HepG2 (cell line): ENCODE measurements around the gene GFOD1. TPM values are rescaled to one million over a fixed set of nuclear protein-coding genes. Genes with fewer than 3 reads are reported as not detected.

Experiments used
- ATAC-seq: fragments of 200-7000 bp; cut with Tn5 transposase; 3 replicates; pipeline ENCODE4 v1.9.1; 2020; ENCODE audit warnings: mild to moderate bottlenecking, moderate library complexity
- BruUV-seq: library from RNA; stranded (reverse); fragments of 400-500 nt; replicated peaks from 2 replicates; lab custom pipeline; 2021; lab: Mats Ljungman, UMichigan
- CTCF ChIA-PET: fragments of 300-600 bp; formaldehyde crosslinking; extraction: SDS; loops from one replicate; lab custom pipeline; 2021; ENCODE audit warnings: low total read pairs, inconsistent platforms, low intra/inter-chr PET ratio; lab: Yijun Ruan, JAX
- POLR2A ChIA-PET: fragments of 350-600 bp; sonication (Branson Sonifier 250); formaldehyde crosslinking; loops from one replicate; lab custom pipeline; 2020; ENCODE audit warnings: antibody characterized with exemption, inconsistent platforms; lab: Yijun Ruan, JAX
- DNase-seq: peaks from one replicate; pipeline ENCODE4 v3.0.0-alpha.2; 2015; ENCODE audit warnings: low spot score
- FAIRE-seq: peaks from 3 replicates; lab custom pipeline; 2011; peaks lifted over from hg19 to GRCh38; lab: Jason Lieb, UNC
- H2AFZ ChIP-seq: one replicate; pipeline ENCODE4 v1.6.1; 2011; ENCODE audit warnings: low read length, inconsistent platforms
- H3K27ac ChIP-seq: fragments of 300-600 bp; 3 replicates; pipeline ENCODE4 v1.8.0; 2011; ENCODE audit warnings: mixed run types, mild to moderate bottlenecking, mixed read lengths, low read length, inconsistent platforms; ENCODE audit not compliant: insufficient read depth; ENCODE audit errors: extremely low read length
- H3K27me3 ChIP-seq, 2 experiments: fragments of 200-600 bp in 1 of 2; 2 replicates in 1 of 2; 3 replicates in 1 of 2; pipeline versions ENCODE4 v1.6.0 to v1.8.0; 2011; ENCODE audit warnings: low read length in 2 of 2, mild to moderate bottlenecking in 2 of 2, moderate library complexity in 2 of 2, inconsistent platforms in 1 of 2; ENCODE audit not compliant: insufficient read depth in 2 of 2, control insufficient read depth in 1 of 2
- H3K36me3 ChIP-seq, 2 experiments: fragments of 200-600 bp in 1 of 2; replicated peaks in 1 of 2; 2 replicates in 1 of 2; 3 replicates in 1 of 2; pipeline versions ENCODE4 v1.5.1 to v1.8.0; 2011; ENCODE audit warnings: low read length in 2 of 2, inconsistent platforms in 1 of 2; ENCODE audit not compliant: insufficient read depth in 2 of 2, control insufficient read depth in 1 of 2
- H3K4me1 ChIP-seq: 2 replicates; pipeline ENCODE4 v1.5.1; 2012; ENCODE audit warnings: low read length, inconsistent platforms; ENCODE audit not compliant: insufficient read depth
- H3K4me2 ChIP-seq: 2 replicates; pipeline ENCODE4 v1.6.0; 2011; ENCODE audit warnings: low read depth, low read length, inconsistent platforms
- H3K4me3 ChIP-seq, 3 experiments: fragments of 200-600 bp in 1 of 3; sonication (generic), shearing (Covaris generic) in 1 of 3; replicated peaks in 1 of 3; 2 replicates each; pipeline ENCODE4 v1.5.1; 2011 to 2016; ENCODE audit warnings: low read length in 3 of 3, inconsistent platforms in 2 of 3, low read depth in 2 of 3, mild to moderate bottlenecking in 2 of 3, control low read depth in 1 of 3, mixed read lengths in 1 of 3; ENCODE audit not compliant: insufficient read depth in 1 of 3
- H3K79me2 ChIP-seq: one replicate; pipeline ENCODE4 v1.6.1; 2011; ENCODE audit warnings: low read length, inconsistent platforms; ENCODE audit not compliant: insufficient read depth
- H3K9ac ChIP-seq: 2 replicates; pipeline ENCODE4 v1.6.0; 2011; ENCODE audit warnings: mild to moderate bottlenecking, low read depth, low read length, inconsistent platforms; ENCODE audit not compliant: insufficient read depth
- H3K9me3 ChIP-seq: 2 replicates; pipeline ENCODE4 v1.5.1; 2012; ENCODE audit warnings: mild to moderate bottlenecking, low read length
- H4K20me1 ChIP-seq: 2 replicates; pipeline ENCODE4 v1.6.0; 2011; ENCODE audit warnings: inconsistent platforms, mild to moderate bottlenecking, low read length, moderate library complexity; ENCODE audit not compliant: insufficient read depth
- CBX2 ChIP-seq, 2 experiments: fragments of 200-600 bp in 1 of 2; sonication (generic); formaldehyde crosslinking in 1 of 2; IDR thresholded peaks; 2 replicates each; pipeline versions ENCODE4 v1.7.0 to v1.8.1; 2018 to 2022; ENCODE audit warnings: low read depth in 2 of 2, low read length in 1 of 2, mild to moderate bottlenecking in 1 of 2, missing genetic modification reagents in 1 of 2
- CCDC6 ChIP-seq: sonication (generic); formaldehyde crosslinking; IDR thresholded peaks from 2 replicates; pipeline ENCODE4 v1.8.1; 2022; ENCODE audit warnings: mild to moderate bottlenecking, missing genetic modification reagents, moderate library complexity
- CHD4 ChIP-seq: fragments of 200-600 bp; sonication (generic); IDR thresholded peaks from 2 replicates; pipeline ENCODE4 v1.7.0; 2017; ENCODE audit warnings: mild to moderate bottlenecking, low read length, borderline replicate concordance
- KLF11 ChIP-seq: IDR thresholded peaks from 2 replicates; pipeline ENCODE4 v1.6.1; 2016; ENCODE audit warnings: missing compliant biosample characterization
- MIER3 ChIP-seq: IDR thresholded peaks from 2 replicates; pipeline ENCODE4 v1.6.1; 2016; ENCODE audit warnings: missing compliant biosample characterization, borderline replicate concordance
- ONECUT2 ChIP-seq: sonication (generic); formaldehyde crosslinking; IDR thresholded peaks from 2 replicates; pipeline ENCODE4 v1.4.0; 2020; ENCODE audit warnings: missing genetic modification reagents
- PHF8 ChIP-seq: sonication (generic); formaldehyde crosslinking; IDR thresholded peaks from 2 replicates; pipeline ENCODE4 v1.5.0; 2020; ENCODE audit warnings: missing genetic modification reagents
- PITX1 ChIP-seq: sonication (generic); formaldehyde crosslinking; IDR thresholded peaks from 2 replicates; pipeline ENCODE4 v1.5.1; 2020; ENCODE audit warnings: mild to moderate bottlenecking, missing genetic modification reagents
- RBM39 ChIP-seq: fragments of 200-400 bp; formaldehyde crosslinking; IDR thresholded peaks from one replicate; pipeline ENCODE4 v1.6.1; 2018; ENCODE audit warnings: antibody characterized with exemption, mild to moderate bottlenecking, low read depth, low read length; ENCODE audit not compliant: poor library complexity, severe bottlenecking
- RFX5 ChIP-seq: IDR thresholded peaks from 2 replicates; pipeline ENCODE4 v1.6.1; 2011; ENCODE audit warnings: low read depth, low read length, improper control_type of control experiment
- SMAD3 ChIP-seq: sonication (generic); formaldehyde crosslinking; IDR thresholded peaks from 2 replicates; pipeline ENCODE4 v1.4.0; 2020; ENCODE audit warnings: missing genetic modification reagents
- TAF15 ChIP-seq: fragments of 200-400 bp; formaldehyde crosslinking; IDR thresholded peaks from one replicate; pipeline ENCODE4 v1.6.1; 2018; ENCODE audit warnings: mild to moderate bottlenecking, low read depth, low read length; ENCODE audit not compliant: poor library complexity, severe bottlenecking
- ZNF251 ChIP-seq: sonication (generic); formaldehyde crosslinking; IDR thresholded peaks from 2 replicates; pipeline ENCODE4 v1.9.0; 2021; ENCODE audit warnings: mild to moderate bottlenecking, missing genetic modification reagents
- ZNF263 ChIP-seq: sonication (generic); formaldehyde crosslinking; IDR thresholded peaks from 2 replicates; pipeline ENCODE4 v1.4.0; 2020; ENCODE audit warnings: missing genetic modification reagents
- ZNF562 ChIP-seq: sonication (generic); formaldehyde crosslinking; IDR thresholded peaks from 2 replicates; pipeline ENCODE4 v1.8.0; 2022; ENCODE audit warnings: missing genetic modification reagents, borderline replicate concordance
- ZSCAN21 ChIP-seq: sonication (generic); formaldehyde crosslinking; IDR thresholded peaks from 2 replicates; pipeline ENCODE4 v1.8.0; 2022; ENCODE audit warnings: mild to moderate bottlenecking, missing genetic modification reagents, moderate library complexity, borderline replicate concordance
- WGBS: methylation state at CpG from one replicate; pipeline ENCODE4 v1.1.6; 2017; ENCODE audit warnings: low lambda C conversion rate; 5-methylcytosine and 5-hydroxymethylcytosine counted together
- in situ Hi-C: cut with HindIII; loops from 2 replicates; pipeline ENCODE4 v1.10.0; 2017; ENCODE audit warnings: low pct_unique_long_range_greater_than_20kb; ENCODE audit not compliant: extremely low pct_ligation_motif_present
- intact Hi-C: fragments of 100-400 bp; cut with micrococcal nuclease; formaldehyde crosslinking; loops from one replicate; pipeline ENCODE4 v1.10.0; 2022; ENCODE audit not compliant: unreplicated experiment
- polyA plus RNA-seq, 8 experiments: library from polyadenylated mRNA; depleted of rRNA in 3 of 8; stranded (reverse) in 7 of 8; unstranded in 1 of 8; fragments of >200 nt; fragmentation: Illumina TruSeq in 4 of 8; extraction: Trizol in 4 of 8; gene quantifications; 2 replicates each; pipeline versions ENCODE4 v1.2.1 to v1.2.3, GENCODE V29; 2011 to 2016; ENCODE audit warnings: low read depth in 4 of 8, missing spikeins in 1 of 8, mixed read lengths in 1 of 8; ENCODE audit not compliant: insufficient read depth in 1 of 8
- total RNA-seq, 5 experiments: library from RNA; depleted of rRNA; stranded (reverse); fragments of >200 nt; fragmentation: Illumina TruSeq; extraction: Trizol; gene quantifications; 2 replicates each; pipeline ENCODE4 v1.2.3, GENCODE V29; 2016; ENCODE audit warnings: low read depth in 1 of 5
- TF ChIP-seq, protein P1 (sequence below): sonication (generic); formaldehyde crosslinking; IDR thresholded peaks from 2 replicates; pipeline ENCODE4 v1.4.0; 2020; ENCODE audit warnings: missing genetic modification reagents
- TF ChIP-seq, protein P2 (sequence below): sonication (generic); formaldehyde crosslinking; IDR thresholded peaks from 2 replicates; pipeline ENCODE4 v1.5.1; 2020; ENCODE audit warnings: mild to moderate bottlenecking, missing genetic modification reagents, moderate library complexity
- TF ChIP-seq, protein P3 (sequence below): sonication (generic); formaldehyde crosslinking; conservative IDR thresholded peaks from 2 replicates; pipeline ENCODE4 v1.4.0; 2020; ENCODE audit warnings: missing genetic modification reagents

The GFOD1 gene
- total and polyA plus RNA-seq, 2 of the 13 experiments (the other 11 are each of a cell fraction or from before 2014, with no cell fraction given), result 1.9 to 6.4 TPM

DNA sequence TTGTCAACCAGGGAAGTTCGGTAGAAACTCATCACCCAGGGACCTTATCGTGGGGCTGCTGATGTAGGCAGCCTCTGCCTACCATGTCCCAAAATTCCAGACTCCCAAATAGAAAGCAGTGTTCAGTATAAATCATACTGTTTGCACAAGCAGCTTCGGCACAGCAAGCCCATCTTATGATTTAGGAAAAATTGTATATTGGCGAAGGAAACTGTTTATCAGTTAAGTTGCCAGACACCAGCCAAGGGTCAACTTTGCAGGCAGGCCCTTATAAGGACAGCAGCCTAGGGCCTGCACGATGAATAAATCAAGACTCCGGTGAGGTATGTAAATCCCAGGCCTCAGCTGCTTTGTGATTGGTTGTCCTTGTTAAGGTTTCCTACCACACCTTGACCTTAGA lies 36.8 kb downstream of the GFOD1 start:
- ATAC-seq, result no peak
- no peaks in the 10 kb centered on the region for H4K20me1 ChIP-seq
- no peak for FAIRE-seq
- H3K27ac ChIP-seq, result no peak overlapping the region
- no peak overlapping the region for H3K4me2 ChIP-seq
- no peak overlapping the region for H3K9ac ChIP-seq
- H3K9me3 ChIP-seq, result no peaks in the 10 kb centered on the region
- H3K27me3 ChIP-seq, result no peaks in the 10 kb centered on the region
- H2AFZ ChIP-seq, result no peak overlapping the region
- in situ Hi-C loops (no loop called here), intact Hi-C loops (no loop called here)
- peaks cover 0 to 11% of the 10 kb centered on the region in 2 experiments; a peak in 1 of 5 replicates for H3K36me3 ChIP-seq
- H3K79me2 ChIP-seq, result no peaks in the 10 kb centered on the region
- POLR2A ChIA-PET, result no interaction called here
- CTCF ChIA-PET, result no interaction called here
- no peak for DNase-seq
- H3K4me3 ChIP-seq, result no peak overlapping the region
- 96% methylated on average over 6 of the region's 6 CpGs for WGBS
- TF ChIP-seq, protein P1, sequence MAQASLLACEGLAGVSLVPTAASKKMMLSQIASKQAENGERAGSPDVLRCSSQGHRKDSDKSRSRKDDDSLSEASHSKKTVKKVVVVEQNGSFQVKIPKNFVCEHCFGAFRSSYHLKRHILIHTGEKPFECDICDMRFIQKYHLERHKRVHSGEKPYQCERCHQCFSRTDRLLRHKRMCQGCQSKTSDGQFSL (CRISPR knock-in tag), result no peak
- TF ChIP-seq CHD4, result no peak
- no peak for TF ChIP-seq ZNF251 (CRISPR knock-in tag)
- TF ChIP-seq MIER3, result no peak
- TF ChIP-seq PITX1 (CRISPR knock-in tag), result no peak
- TF ChIP-seq, protein P2, sequence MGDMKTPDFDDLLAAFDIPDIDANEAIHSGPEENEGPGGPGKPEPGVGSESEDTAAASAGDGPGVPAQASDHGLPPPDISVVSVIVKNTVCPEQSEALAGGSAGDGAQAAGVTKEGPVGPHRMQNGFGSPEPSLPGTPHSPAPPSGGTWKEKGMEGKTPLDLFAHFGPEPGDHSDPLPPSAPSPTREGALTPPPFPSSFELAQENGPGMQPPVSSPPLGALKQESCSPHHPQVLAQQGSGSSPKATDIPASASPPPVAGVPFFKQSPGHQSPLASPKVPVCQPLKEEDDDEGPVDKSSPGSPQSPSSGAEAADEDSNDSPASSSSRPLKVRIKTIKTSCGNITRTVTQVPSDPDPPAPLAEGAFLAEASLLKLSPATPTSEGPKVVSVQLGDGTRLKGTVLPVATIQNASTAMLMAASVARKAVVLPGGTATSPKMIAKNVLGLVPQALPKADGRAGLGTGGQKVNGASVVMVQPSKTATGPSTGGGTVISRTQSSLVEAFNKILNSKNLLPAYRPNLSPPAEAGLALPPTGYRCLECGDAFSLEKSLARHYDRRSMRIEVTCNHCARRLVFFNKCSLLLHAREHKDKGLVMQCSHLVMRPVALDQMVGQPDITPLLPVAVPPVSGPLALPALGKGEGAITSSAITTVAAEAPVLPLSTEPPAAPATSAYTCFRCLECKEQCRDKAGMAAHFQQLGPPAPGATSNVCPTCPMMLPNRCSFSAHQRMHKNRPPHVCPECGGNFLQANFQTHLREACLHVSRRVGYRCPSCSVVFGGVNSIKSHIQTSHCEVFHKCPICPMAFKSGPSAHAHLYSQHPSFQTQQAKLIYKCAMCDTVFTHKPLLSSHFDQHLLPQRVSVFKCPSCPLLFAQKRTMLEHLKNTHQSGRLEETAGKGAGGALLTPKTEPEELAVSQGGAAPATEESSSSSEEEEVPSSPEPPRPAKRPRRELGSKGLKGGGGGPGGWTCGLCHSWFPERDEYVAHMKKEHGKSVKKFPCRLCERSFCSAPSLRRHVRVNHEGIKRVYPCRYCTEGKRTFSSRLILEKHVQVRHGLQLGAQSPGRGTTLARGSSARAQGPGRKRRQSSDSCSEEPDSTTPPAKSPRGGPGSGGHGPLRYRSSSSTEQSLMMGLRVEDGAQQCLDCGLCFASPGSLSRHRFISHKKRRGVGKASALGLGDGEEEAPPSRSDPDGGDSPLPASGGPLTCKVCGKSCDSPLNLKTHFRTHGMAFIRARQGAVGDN (CRISPR knock-in tag), result no peak
- TF ChIP-seq, protein P3, sequence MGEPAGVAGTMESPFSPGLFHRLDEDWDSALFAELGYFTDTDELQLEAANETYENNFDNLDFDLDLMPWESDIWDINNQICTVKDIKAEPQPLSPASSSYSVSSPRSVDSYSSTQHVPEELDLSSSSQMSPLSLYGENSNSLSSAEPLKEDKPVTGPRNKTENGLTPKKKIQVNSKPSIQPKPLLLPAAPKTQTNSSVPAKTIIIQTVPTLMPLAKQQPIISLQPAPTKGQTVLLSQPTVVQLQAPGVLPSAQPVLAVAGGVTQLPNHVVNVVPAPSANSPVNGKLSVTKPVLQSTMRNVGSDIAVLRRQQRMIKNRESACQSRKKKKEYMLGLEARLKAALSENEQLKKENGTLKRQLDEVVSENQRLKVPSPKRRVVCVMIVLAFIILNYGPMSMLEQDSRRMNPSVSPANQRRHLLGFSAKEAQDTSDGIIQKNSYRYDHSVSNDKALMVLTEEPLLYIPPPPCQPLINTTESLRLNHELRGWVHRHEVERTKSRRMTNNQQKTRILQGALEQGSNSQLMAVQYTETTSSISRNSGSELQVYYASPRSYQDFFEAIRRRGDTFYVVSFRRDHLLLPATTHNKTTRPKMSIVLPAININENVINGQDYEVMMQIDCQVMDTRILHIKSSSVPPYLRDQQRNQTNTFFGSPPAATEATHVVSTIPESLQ (CRISPR knock-in tag), result no peak
- TF ChIP-seq RBM39, result no peak
- TF ChIP-seq ZNF263 (CRISPR knock-in tag), result no peak
- no peak for TF ChIP-seq ZSCAN21 (CRISPR knock-in tag)
- no peak for TF ChIP-seq ONECUT2 (CRISPR knock-in tag)
- no peak for TF ChIP-seq CCDC6 (CRISPR knock-in tag)
- no peak for TF ChIP-seq CBX2 (IDR thresholded peaks at IDR 0.05; ENCODE audit: low read depth, low read length)
- TF ChIP-seq CBX2 (CRISPR knock-in tag; IDR thresholded peaks at IDR 0.05; ENCODE audit: low read depth), result no peak
- no peak for TF ChIP-seq SMAD3 (CRISPR knock-in tag)
- no peak for TF ChIP-seq ZNF562 (CRISPR knock-in tag)
- TF ChIP-seq KLF11, result no peak
- no peak for TF ChIP-seq RFX5
- TF ChIP-seq TAF15, result no peak
- TF ChIP-seq PHF8, result no peak
- BruUV-seq, result no TSS peak
- H3K4me1 ChIP-seq, result peaks cover 7% of the 10 kb centered on the region; the same call in 1 of the 2 replicates
